HEK293 (cell line): ENCODE data around the gene LDLRAD4.

Experiments used
- CTCF ChIA-PET: fragments of 350-600 bp; formaldehyde crosslinking; extraction: SDS; loops from one replicate; lab custom pipeline; 2021; ENCODE audit warnings: antibody characterized with exemption; lab: Yijun Ruan, JAX
- POLR2A ChIA-PET: fragments of 300-600 bp; formaldehyde crosslinking; extraction: SDS; loops from one replicate; lab custom pipeline; 2020; ENCODE audit warnings: antibody characterized with exemption, inconsistent platforms; lab: Yijun Ruan, JAX
- H3K27ac ChIP-seq: fragments of 200-500 bp; sonication (Bioruptor generic); 2 replicates; pipeline ENCODE4 v1.5.1; 2014; ENCODE audit warnings: low read depth, low read length, control low read depth, inconsistent platforms; ENCODE audit errors: extremely low read depth
- H3K36me3 ChIP-seq, 2 experiments: fragments of 200-500 bp in 1 of 2; sonication (Bioruptor generic) in 1 of 2; 1 replicate in 1 of 2; 2 replicates in 1 of 2; pipeline ENCODE4 v1.5.1; 2014 to 2017; ENCODE audit warnings: inconsistent platforms in 2 of 2, low read length in 2 of 2; ENCODE audit not compliant: control insufficient read depth in 2 of 2, insufficient read depth in 1 of 2
- H3K4me1 ChIP-seq: fragments of 200-500 bp; sonication (Bioruptor generic); 2 replicates; pipeline ENCODE4 v1.5.1; 2014; ENCODE audit warnings: mild to moderate bottlenecking, low read length, inconsistent platforms; ENCODE audit not compliant: control insufficient read depth, insufficient read depth
- H3K4me3 ChIP-seq: 2 replicates; pipeline ENCODE4 v1.5.1; 2011; ENCODE audit warnings: low read depth, mild to moderate bottlenecking, control low read depth, low read length, moderate library complexity
- H3K9me3 ChIP-seq: fragments of 200-500 bp; sonication (Bioruptor generic); 2 replicates; pipeline ENCODE4 v1.5.1; 2014; ENCODE audit warnings: low read depth, low read length, inconsistent platforms; ENCODE audit not compliant: control insufficient read depth, insufficient read depth
- AEBP2 ChIP-seq: fragments of 450-650 bp; formaldehyde crosslinking; IDR thresholded peaks from 2 replicates; pipeline ENCODE4 v1.5.1; 2016; ENCODE audit warnings: missing biosample characterization, missing genetic modification characterization, borderline replicate concordance
- KLF17 ChIP-seq: fragments of 450-650 bp; formaldehyde crosslinking; IDR thresholded peaks from 2 replicates; pipeline ENCODE4 v1.5.1; 2016; ENCODE audit warnings: missing biosample characterization, missing genetic modification characterization
- ZBTB11 ChIP-seq: fragments of 450-650 bp; formaldehyde crosslinking; conservative IDR thresholded peaks from 2 replicates; pipeline ENCODE4 v1.5.1; 2016; ENCODE audit warnings: low read depth, missing biosample characterization, missing genetic modification characterization
- ZBTB21 ChIP-seq: fragments of 450-650 bp; formaldehyde crosslinking; IDR thresholded peaks from 2 replicates; pipeline ENCODE4 v1.5.1; 2017; ENCODE audit warnings: missing biosample characterization, missing genetic modification characterization
- ZIC2 ChIP-seq: fragments of 450-650 bp; formaldehyde crosslinking; IDR thresholded peaks from 2 replicates; pipeline ENCODE4 v1.5.1; 2016; ENCODE audit warnings: missing biosample characterization, missing genetic modification characterization
- ZNF223 ChIP-seq: fragments of 450-650 bp; formaldehyde crosslinking; IDR thresholded peaks from 2 replicates; pipeline ENCODE4 v1.5.1; 2016; ENCODE audit warnings: missing biosample characterization, missing genetic modification characterization
- ZNF248 ChIP-seq: fragments of 450-650 bp; formaldehyde crosslinking; IDR thresholded peaks from 2 replicates; pipeline ENCODE4 v1.5.1; 2017; ENCODE audit warnings: missing biosample characterization, missing genetic modification characterization
- ZNF274 ChIP-seq, 2 experiments: fragments of 200-500 bp in 1 of 2; fragments of 450-650 bp in 1 of 2; sonication (Bioruptor generic) in 1 of 2; formaldehyde crosslinking in 1 of 2; IDR thresholded peaks; 2 replicates each; pipeline versions ENCODE4 v1.5.1 to v1.6.1; 2014 to 2016; ENCODE audit warnings: borderline replicate concordance in 1 of 2, inconsistent platforms in 1 of 2, low read length in 1 of 2, missing biosample characterization in 1 of 2, missing genetic modification characterization in 1 of 2
- ZNF398 ChIP-seq: fragments of 450-650 bp; formaldehyde crosslinking; IDR thresholded peaks from 2 replicates; pipeline ENCODE4 v1.5.1; 2017; ENCODE audit warnings: missing biosample characterization, missing genetic modification characterization
- ZNF449 ChIP-seq: fragments of 450-650 bp; formaldehyde crosslinking; IDR thresholded peaks from 2 replicates; pipeline ENCODE4 v1.5.1; 2017; ENCODE audit warnings: missing biosample characterization, mild to moderate bottlenecking, missing genetic modification characterization, moderate library complexity
- ZNF48 ChIP-seq: fragments of 450-650 bp; formaldehyde crosslinking; IDR thresholded peaks from 2 replicates; pipeline ENCODE4 v1.5.1; 2016; ENCODE audit warnings: missing biosample characterization, missing genetic modification characterization
- ZNF544 ChIP-seq: fragments of 450-650 bp; formaldehyde crosslinking; IDR thresholded peaks from 2 replicates; pipeline ENCODE4 v1.5.0; 2017; ENCODE audit warnings: missing biosample characterization, missing genetic modification characterization
- ZNF561 ChIP-seq: fragments of 450-650 bp; IDR thresholded peaks from 2 replicates; pipeline ENCODE4 v1.5.1; 2018; ENCODE audit warnings: missing biosample characterization, missing genetic modification characterization, borderline replicate concordance
- ZNF600 ChIP-seq: fragments of 450-650 bp; formaldehyde crosslinking; IDR thresholded peaks from 2 replicates; pipeline ENCODE4 v1.5.1; 2016; ENCODE audit warnings: missing biosample characterization, missing genetic modification characterization
- ZNF658 ChIP-seq: fragments of 450-650 bp; formaldehyde crosslinking; IDR thresholded peaks from 2 replicates; pipeline ENCODE4; 2016; ENCODE audit warnings: missing biosample characterization, missing genetic modification characterization

LDLRAD4 gene

GRCh38 chr18:13258921-13259320 is 40.4 kb downstream of the LDLRAD4 start:
- ChIA-PET POLR2A (no interaction called here), CTCF (interaction anchor here (1.0 to 1.1 kb wide), 2 partner anchors 11 to 42 kb away, joined by 3 to 4 read pairs; no protein-coding TSS in a partner anchor)
- Histone ChIP-seq H3K27ac (no peak overlapping the region), H3K36me3 (no peaks in the 10 kb centered on the region), H3K4me1 (no peaks in the 10 kb centered on the region), H3K4me3 (no peak overlapping the region), H3K9me3 (no peaks in the 10 kb centered on the region)
- TF ChIP-seq ZBTB21 (tag by site-specific recombination) (no peak), ZNF561 (tag by site-specific recombination) (no peak), ZBTB11 (tag by site-specific recombination) (no peak), ZNF274 (IDR thresholded peaks at IDR 0.05; ENCODE audit: low read length) (no peak), ZNF274 (tag by site-specific recombination; IDR thresholded peaks at IDR 0.05; ENCODE audit: borderline replicate concordance) (no peak)

GRCh38 chr18:13259701-13260100 is 41.1 kb downstream of the LDLRAD4 start:
- H3K9me3 ChIP-seq: no peaks in the 10 kb centered on the region
- no peak for TF ChIP-seq ZNF48
- TF ChIP-seq ZNF658: no peak
- no peak for TF ChIP-seq ZNF449 (tag by site-specific recombination)
- no peak for TF ChIP-seq ZNF248 (tag by site-specific recombination)
- TF ChIP-seq ZNF398: no peak
- no peak for TF ChIP-seq ZIC2 (tag by site-specific recombination)
- no peak for TF ChIP-seq ZNF544 (tag by site-specific recombination)
- no peak for TF ChIP-seq AEBP2 (tag by site-specific recombination)
- no peak for TF ChIP-seq ZNF600 (tag by site-specific recombination)
- TF ChIP-seq KLF17 (tag by site-specific recombination): no peak
- TF ChIP-seq ZNF223 (tag by site-specific recombination): no peak
- TF ChIP-seq, all 188 proteins: peak for 0
- CTCF ChIA-PET: interaction anchor here (0.9 to 1.1 kb wide), 2 partner anchors 43 kb away, joined by 3 read pairs; no protein-coding TSS in a partner anchor
- Histone ChIP-seq H3K4me3 (no peak overlapping the region), H3K36me3 (no peaks in the 10 kb centered on the region), H3K4me1 (no peaks in the 10 kb centered on the region), H3K27ac (no peak overlapping the region)
- POLR2A ChIA-PET: no interaction called here
